H1 (cell line): ENCODE measurements around the gene SMCHD1. TPM values are rescaled to one million over a fixed set of nuclear protein-coding genes. Genes with fewer than 3 reads are reported as not detected.

ENCODE experiments used
- CTCF ChIA-PET: fragments of 300-600 bp; sonication (Branson Sonifier 250); formaldehyde crosslinking; loops from one replicate; lab custom pipeline; 2021; ENCODE audit not compliant: partially characterized antibody; lab: Charles Lee
- POLR2A ChIA-PET: fragments of 300-600 bp; sonication (Branson Sonifier 250); formaldehyde crosslinking; loops from one replicate; lab custom pipeline; 2021; ENCODE audit warnings: inconsistent platforms; ENCODE audit not compliant: partially characterized antibody; lab: Charles Lee
- DNase-seq, 2 experiments: peaks; one replicate each; pipeline versions ENCODE4 v3.0.0 to v3.0.0-alpha.2; 2010 to 2022; ENCODE audit warnings: low spot score in 2 of 2, low read depth in 1 of 2, mixed read lengths in 1 of 2
- FAIRE-seq: peaks from 2 replicates; lab custom pipeline; 2011; peaks lifted over from hg19 to GRCh38; lab: Jason Lieb, UNC
- H2AFZ ChIP-seq: 2 replicates; pipeline ENCODE4 v1.8.1; 2012; ENCODE audit warnings: low read length, inconsistent platforms
- H2AK5ac ChIP-seq: 2 replicates; pipeline ENCODE4 v1.6.1; 2013; ENCODE audit warnings: low read depth, low read length
- H2BK120ac ChIP-seq: replicated peaks from 2 replicates; pipeline ENCODE3; 2013; ENCODE audit warnings: low read depth, low read length, inconsistent platforms
- H2BK12ac ChIP-seq: 2 replicates; pipeline ENCODE4 v1.6.1; 2013; ENCODE audit warnings: low read depth, low read length
- H2BK15ac ChIP-seq: 2 replicates; pipeline ENCODE4 v1.6.1; 2013; ENCODE audit warnings: low read length
- H2BK20ac ChIP-seq: 2 replicates; pipeline ENCODE4 v1.6.1; 2013; ENCODE audit warnings: low read length
- H2BK5ac ChIP-seq: 2 replicates; pipeline ENCODE4 v1.6.1; 2013; ENCODE audit warnings: low read depth, low read length
- H3K14ac ChIP-seq: 2 replicates; pipeline ENCODE4 v1.6.1; 2013; ENCODE audit warnings: inconsistent platforms; ENCODE audit not compliant: insufficient read length
- H3K18ac ChIP-seq: 2 replicates; pipeline ENCODE4 v1.6.1; 2013; ENCODE audit warnings: low read length; ENCODE audit errors: extremely low read depth
- H3K23ac ChIP-seq: 2 replicates; pipeline ENCODE4 v1.6.1; 2013; ENCODE audit warnings: inconsistent platforms; ENCODE audit not compliant: insufficient read length
- H3K23me2 ChIP-seq: 2 replicates; pipeline ENCODE4 v1.6.1; 2013; ENCODE audit warnings: low read depth, low read length
- H3K27ac ChIP-seq: 2 replicates; pipeline ENCODE4 v1.6.1; 2011; ENCODE audit warnings: low read depth, low read length, inconsistent platforms
- H3K27me3 ChIP-seq, 4 experiments: replicated peaks in 1 of 4; 1 replicate in 1 of 4; 2 replicates in 3 of 4; pipeline versions ENCODE4 v1.6.1 to v1.8.1; 2011 to 2013; ENCODE audit warnings: low read length in 3 of 4, mild to moderate bottlenecking in 3 of 4, inconsistent platforms in 2 of 4, mixed read lengths in 2 of 4, moderate library complexity in 1 of 4; ENCODE audit not compliant: control insufficient read depth in 3 of 4, insufficient read depth in 3 of 4; ENCODE audit errors: extremely low read depth in 1 of 4
- H3K36me3 ChIP-seq, 4 experiments: 2 replicates each; pipeline versions ENCODE4 v1.6.1 to v1.8.1; 2011 to 2013; ENCODE audit warnings: mild to moderate bottlenecking in 4 of 4, low read length in 3 of 4, moderate library complexity in 2 of 4, control low read depth in 1 of 4, inconsistent platforms in 1 of 4; ENCODE audit not compliant: insufficient read depth in 4 of 4, control insufficient read depth in 2 of 4
- H3K4ac ChIP-seq: replicated peaks from 2 replicates; pipeline ENCODE3; 2013; ENCODE audit warnings: low read length, low read depth, mixed read lengths, inconsistent platforms; ENCODE audit not compliant: insufficient read length
- H3K4me1 ChIP-seq, 4 experiments: replicated peaks in 1 of 4; 1 replicate in 1 of 4; 2 replicates in 3 of 4; pipeline versions ENCODE4 v1.6.1 to v1.8.1; 2011 to 2013; ENCODE audit warnings: low read length in 3 of 4, inconsistent platforms in 2 of 4, mixed read lengths in 1 of 4; ENCODE audit not compliant: insufficient read depth in 4 of 4, control insufficient read depth in 3 of 4
- H3K4me2 ChIP-seq, 2 experiments: 2 replicates each; pipeline versions ENCODE4 v1.6.1 to v1.8.1; 2011 to 2013; ENCODE audit warnings: low read depth in 2 of 2, low read length in 2 of 2, control low read depth in 1 of 2, inconsistent platforms in 1 of 2, mild to moderate bottlenecking in 1 of 2; ENCODE audit not compliant: insufficient read depth in 1 of 2
- H3K4me3 ChIP-seq, 4 experiments: fragments of 200-600, 300-600 bp in 1 of 4; sonication (generic), shearing (Covaris generic), sonication (Bioruptor Twin) in 1 of 4; 2 replicates each; pipeline versions ENCODE4 v1.5.1 to v1.8.1; 2011 to 2016; ENCODE audit warnings: low read length in 4 of 4, low read depth in 3 of 4, control low read depth in 2 of 4, inconsistent platforms in 2 of 4, mild to moderate bottlenecking in 2 of 4, mixed read lengths in 1 of 4, moderate library complexity in 1 of 4; ENCODE audit not compliant: insufficient read depth in 2 of 4; ENCODE audit errors: extremely low read depth in 1 of 4
- H3K56ac ChIP-seq: replicated peaks from 2 replicates; pipeline ENCODE3; 2013; ENCODE audit warnings: low read depth, mild to moderate bottlenecking, mixed read lengths, low read length, inconsistent platforms; ENCODE audit not compliant: insufficient read length
- H3K79me1 ChIP-seq: 2 replicates; pipeline ENCODE4 v1.6.1; 2013; ENCODE audit warnings: low read depth, low read length, control low read depth
- H3K79me2 ChIP-seq, 2 experiments: 2 replicates each; pipeline versions ENCODE4 v1.6.1 to v1.8.1; 2012 to 2013; ENCODE audit warnings: low read length in 2 of 2, mild to moderate bottlenecking in 2 of 2, inconsistent platforms in 1 of 2; ENCODE audit not compliant: insufficient read depth in 2 of 2, control insufficient read depth in 1 of 2
- H3K9ac ChIP-seq, 4 experiments: replicated peaks in 1 of 4; 1 replicate in 1 of 4; 2 replicates in 3 of 4; pipeline versions ENCODE4 v1.6.1 to v1.8.1; 2011 to 2013; ENCODE audit warnings: low read depth in 3 of 4, low read length in 3 of 4, control low read depth in 2 of 4, mild to moderate bottlenecking in 2 of 4, moderate library complexity in 2 of 4, inconsistent platforms in 1 of 4; ENCODE audit errors: extremely low read depth in 1 of 4
- H3K9me3 ChIP-seq, 2 experiments: 2 replicates each; pipeline versions ENCODE4 v1.6.1 to v1.8.1; 2012 to 2013; ENCODE audit warnings: mild to moderate bottlenecking in 2 of 2, moderate library complexity in 2 of 2, control low read depth in 1 of 2, inconsistent platforms in 1 of 2, low read depth in 1 of 2, low read length in 1 of 2, mixed read lengths in 1 of 2; ENCODE audit not compliant: insufficient read depth in 2 of 2
- H4K20me1 ChIP-seq, 2 experiments: replicated peaks in 1 of 2; 2 replicates each; pipeline versions ENCODE3 to v1.8.1; 2011 to 2013; ENCODE audit warnings: inconsistent platforms in 2 of 2, low read length in 2 of 2, mild to moderate bottlenecking in 1 of 2; ENCODE audit not compliant: insufficient read depth in 2 of 2, control insufficient read depth in 1 of 2
- H4K5ac ChIP-seq: 2 replicates; pipeline ENCODE4 v1.6.1; 2013; ENCODE audit warnings: low read length, low read depth, mixed read lengths, inconsistent platforms; ENCODE audit not compliant: insufficient read length
- H4K8ac ChIP-seq: 2 replicates; pipeline ENCODE4 v1.8.0; 2013; ENCODE audit warnings: mild to moderate bottlenecking, moderate library complexity, low read length, inconsistent platforms; ENCODE audit not compliant: insufficient read depth; ENCODE audit errors: extremely low read depth
- H4K91ac ChIP-seq: replicated peaks from 2 replicates; pipeline ENCODE3; 2013; ENCODE audit warnings: low read length, mixed read lengths, inconsistent platforms; ENCODE audit not compliant: insufficient read length
- ATF2 ChIP-seq: IDR thresholded peaks from 2 replicates; pipeline ENCODE4 v1.6.1; 2012; ENCODE audit warnings: low read length, inconsistent platforms
- CEBPB ChIP-seq: IDR thresholded peaks from 2 replicates; pipeline ENCODE4 v1.6.1; 2012; ENCODE audit warnings: low read depth, low read length
- EZH2 ChIP-seq: fragments of 200-600 bp; sonication (generic); IDR thresholded peaks from 2 replicates; pipeline ENCODE4 v1.7.1; 2012; ENCODE audit warnings: low read depth, mild to moderate bottlenecking, moderate library complexity, low read length, inconsistent platforms; ENCODE audit not compliant: severe bottlenecking
- GTF2F1 ChIP-seq: IDR thresholded peaks from 2 replicates; pipeline ENCODE4 v1.6.1; 2012; ENCODE audit warnings: low read depth, low read length, improper control_type of control experiment, borderline replicate concordance
- HDAC6 ChIP-seq: IDR thresholded peaks from one replicate; pipeline ENCODE4 v1.7.1; 2012; ENCODE audit warnings: low read depth, mild to moderate bottlenecking, inconsistent platforms, low read length, moderate library complexity
- KDM4A ChIP-seq: IDR thresholded peaks from one replicate; pipeline ENCODE4 v1.7.1; 2012; ENCODE audit warnings: low read depth, mild to moderate bottlenecking, moderate library complexity, low read length, inconsistent platforms; ENCODE audit not compliant: severe bottlenecking
- PHF8 ChIP-seq: fragments of 200-600 bp; sonication (generic); conservative IDR thresholded peaks from 2 replicates; pipeline ENCODE4 v1.7.1; 2012; ENCODE audit warnings: low read depth, mild to moderate bottlenecking, inconsistent platforms, low read length, moderate library complexity
- SP2 ChIP-seq: IDR thresholded peaks from 2 replicates; pipeline ENCODE4 v1.6.1; 2012; ENCODE audit warnings: mild to moderate bottlenecking, low read length, inconsistent platforms
- WGBS, 2 experiments: shearing (Covaris generic) in 1 of 2; methylation state at CpG; one replicate each; pipeline versions ENCODE4 v1.1.6 to v1.1.7; 2013 to 2015; ENCODE audit warnings: low lambda C conversion rate in 2 of 2, mixed read lengths in 2 of 2, inconsistent platforms in 1 of 2, low coverage in 1 of 2, missing lambda C conversion rate in 1 of 2; ENCODE audit not compliant: insufficient replicate concordance in 2 of 2, insufficient coverage in 1 of 2, insufficient read length in 1 of 2; ENCODE audit errors: extremely low coverage in 1 of 2, missing lambda C conversion rate in 1 of 2; 5-methylcytosine and 5-hydroxymethylcytosine counted together
- polyA plus RNA-seq, 7 experiments: library from polyadenylated mRNA; depleted of rRNA in 3 of 7; stranded (reverse) in 5 of 7; unstranded in 2 of 7; fragments of >200 nt in 5 of 7; fragments of 200-250 nt in 2 of 7; gene quantifications; 1 replicate in 5 of 7; 2 replicates in 1 of 7; 4 replicates in 1 of 7; pipeline versions ENCODE4 v1.2.1 to v1.2.3, GENCODE V29; 2011 to 2013; ENCODE audit warnings: missing spikeins in 2 of 7, mixed read lengths in 2 of 7
- total RNA-seq: library from RNA; stranded (reverse); fragmentation: NEBNext Ultra II Directional; extraction: Animal tissue kit (Norgen Biotek cat#: 25700); gene quantifications from 2 replicates; pipeline ENCODE4 v1.2.1, GENCODE V29; 2021
- TF ChIP-seq, protein P1 (sequence below): IDR thresholded peaks from 2 replicates; pipeline ENCODE4 v1.6.1; 2012; ENCODE audit warnings: inconsistent platforms

The SMCHD1 gene
- total and polyA plus RNA-seq, 2 of the 8 experiments (the other 6 are each of a cell fraction or from before 2014, with no cell fraction given): 9.3 to 32.0 TPM

GRCh38 chr18:2853926-2854664, 198.6 kb downstream of the SMCHD1 start:
- no peaks in the 10 kb centered on the region for H3K23me2 ChIP-seq
- no peak overlapping the region for H3K27ac ChIP-seq
- H3K9ac ChIP-seq: no peak overlapping the region
- CTCF ChIA-PET: no interaction called here
- no peak overlapping the region for H3K4ac ChIP-seq
- H4K5ac ChIP-seq: no peak overlapping the region
- H2BK12ac ChIP-seq: no peak overlapping the region
- no peaks in the 10 kb centered on the region for H4K20me1 ChIP-seq
- H3K4me3 ChIP-seq: no peak overlapping the region
- no peaks in the 10 kb centered on the region for H3K79me2 ChIP-seq
- no peak for FAIRE-seq
- DNase-seq: no peak
- H2BK120ac ChIP-seq: no peak overlapping the region
- H4K91ac ChIP-seq: no peak overlapping the region
- H3K27me3 ChIP-seq: peaks cover 0 to 3% (median 2%) of the 10 kb centered on the region in 4 experiments; a peak in 4 of 7 replicates
- H3K4me2 ChIP-seq: no peak overlapping the region
- H4K8ac ChIP-seq: 0 out of 2 replicates have a peak overlapping the region, but pooled peaks have one; percentile 35
- H2BK15ac ChIP-seq: no peak overlapping the region
- H3K9me3 ChIP-seq: no peaks in the 10 kb centered on the region
- TF ChIP-seq EZH2: no peak
- no peak for TF ChIP-seq KDM4A
- TF ChIP-seq, protein P1, sequence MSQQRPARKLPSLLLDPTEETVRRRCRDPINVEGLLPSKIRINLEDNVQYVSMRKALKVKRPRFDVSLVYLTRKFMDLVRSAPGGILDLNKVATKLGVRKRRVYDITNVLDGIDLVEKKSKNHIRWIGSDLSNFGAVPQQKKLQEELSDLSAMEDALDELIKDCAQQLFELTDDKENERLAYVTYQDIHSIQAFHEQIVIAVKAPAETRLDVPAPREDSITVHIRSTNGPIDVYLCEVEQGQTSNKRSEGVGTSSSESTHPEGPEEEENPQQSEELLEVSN: no peak
- TF ChIP-seq HDAC6: no peak
- no peak for TF ChIP-seq CEBPB
- no peak for TF ChIP-seq ATF2
- TF ChIP-seq PHF8: no peak
- TF ChIP-seq GTF2F1: no peak
- TF ChIP-seq SP2: no peak
- H3K23ac ChIP-seq: no peak overlapping the region
- no peak overlapping the region for H3K14ac ChIP-seq
- H3K4me1 ChIP-seq: no peaks in the 10 kb centered on the region
- no peak overlapping the region for H3K56ac ChIP-seq
- H3K79me1 ChIP-seq: no peaks in the 10 kb centered on the region
- no peak overlapping the region for H3K18ac ChIP-seq
- H2AFZ ChIP-seq: no peak overlapping the region
- WGBS, 2 experiments: 84% methylated on average over 7 of the region's 7 CpGs; no CpG with 5 or more reads in 1 of the 2 experiments
- POLR2A ChIA-PET: no interaction called here
- H2AK5ac ChIP-seq: no peak overlapping the region
- H2BK20ac ChIP-seq: no peak overlapping the region
- H3K36me3 ChIP-seq: no peaks in the 10 kb centered on the region
- H2BK5ac ChIP-seq: no peak overlapping the region
